GM12878 (cell line): ENCODE data around the gene CD3G. TPM values are rescaled to one million over a fixed set of nuclear protein-coding genes. Genes with fewer than 3 reads are reported as not detected.

Experiments
- BACH1 ChIP-seq: fragments of 450-650 bp; IDR thresholded peaks from 2 replicates; pipeline ENCODE4 v1.6.1; 2017; ENCODE audit warnings: mild to moderate bottlenecking, borderline replicate concordance
- BHLHE40 ChIP-seq, 2 experiments: fragments of 450-650 bp in 1 of 2; IDR thresholded peaks; 2 replicates each; pipeline ENCODE4 v1.6.1; 2011 to 2017; ENCODE audit warnings: low read depth in 2 of 2, borderline replicate concordance in 1 of 2, improper control_type of control experiment in 1 of 2, low read length in 1 of 2, mild to moderate bottlenecking in 1 of 2
- CREM ChIP-seq: IDR thresholded peaks from 2 replicates; pipeline ENCODE4 v1.6.1; 2014; ENCODE audit warnings: antibody characterized with exemption, low read depth
- EED ChIP-seq: sonication (generic); IDR thresholded peaks from 2 replicates; pipeline ENCODE4 v1.6.1; 2016; ENCODE audit warnings: antibody characterized with exemption, low read depth
- HDGF ChIP-seq: fragments of 450-650 bp; IDR thresholded peaks from 2 replicates; pipeline ENCODE4 v1.6.1; 2016; ENCODE audit warnings: antibody characterized with exemption
- JUNB ChIP-seq: IDR thresholded peaks from 2 replicates; pipeline ENCODE4 v1.6.1; 2016; ENCODE audit warnings: antibody characterized with exemption, mild to moderate bottlenecking
- KLF5 ChIP-seq: fragments of 450-650 bp; IDR thresholded peaks from 2 replicates; pipeline ENCODE4 v1.6.1; 2014; ENCODE audit warnings: mild to moderate bottlenecking; ENCODE audit not compliant: partially characterized antibody
- NBN ChIP-seq: fragments of 450-650 bp; IDR thresholded peaks from 2 replicates; pipeline ENCODE4 v1.6.1; 2016
- NFXL1 ChIP-seq: fragments of 450-650 bp; IDR thresholded peaks from 2 replicates; pipeline ENCODE4 v1.6.1; 2017; ENCODE audit warnings: antibody characterized with exemption, mild to moderate bottlenecking, borderline replicate concordance
- NR2C2 ChIP-seq: IDR thresholded peaks from 2 replicates; pipeline ENCODE4 v1.6.1; 2011; ENCODE audit warnings: borderline replicate concordance, low read depth; ENCODE audit not compliant: control insufficient read depth, insufficient read length
- PAX5 ChIP-seq: IDR thresholded peaks from 2 replicates; pipeline ENCODE4 v1.6.1; 2011; ENCODE audit warnings: low read depth, low read length, borderline replicate concordance
- PML ChIP-seq: IDR thresholded peaks from 2 replicates; pipeline ENCODE4 v1.6.1; 2012; ENCODE audit warnings: low read length, inconsistent platforms
- RCOR1 ChIP-seq: conservative IDR thresholded peaks from 2 replicates; pipeline ENCODE4 v1.6.1; 2012; ENCODE audit warnings: low read depth, low read length, improper control_type of control experiment
- RUNX3 ChIP-seq: IDR thresholded peaks from 2 replicates; pipeline ENCODE4 v1.6.1; 2012; ENCODE audit warnings: low read length, inconsistent platforms
- SRF ChIP-seq, 2 experiments: IDR thresholded peaks; 2 replicates each; pipeline ENCODE4 v1.6.1; 2011; ENCODE audit warnings: low read depth in 2 of 2, low read length in 2 of 2, mild to moderate bottlenecking in 1 of 2, moderate library complexity in 1 of 2
- STAT3 ChIP-seq: IDR thresholded peaks from 2 replicates; pipeline ENCODE4 v1.6.1; 2011; ENCODE audit warnings: low read depth, low read length, improper control_type of control experiment
- SUZ12 ChIP-seq: fragments of 200-600 bp; sonication (generic); IDR thresholded peaks from one replicate; pipeline ENCODE4 v1.6.1; 2018; ENCODE audit warnings: antibody characterized with exemption, mild to moderate bottlenecking; ENCODE audit not compliant: unreplicated experiment
- ZBED1 ChIP-seq: IDR thresholded peaks from 2 replicates; pipeline ENCODE4 v1.6.1; 2016; ENCODE audit warnings: borderline replicate concordance
- polyA plus RNA-seq, 11 experiments: library from polyadenylated mRNA; depleted of rRNA in 4 of 11; unstranded in 6 of 11; stranded (reverse) in 5 of 11; fragments of >200 nt; fragmentation: Nextera tagmentation in 4 of 11; fragmentation: Illumina TruSeq in 1 of 11; extraction: Ambion mirVana in 4 of 11; extraction: Trizol in 1 of 11; gene quantifications; 1 replicate in 1 of 11; 2 replicates in 10 of 11; pipeline versions ENCODE4 v1.2.1 to v1.2.3, GENCODE V29; 2011 to 2016; ENCODE audit warnings: inconsistent platforms in 2 of 11, missing spikeins in 2 of 11, low read depth in 1 of 11
- total RNA-seq, 4 experiments: library from RNA; depleted of rRNA in 3 of 4; stranded (reverse); fragments of >200 nt in 3 of 4; fragmentation: Illumina TruSeq in 1 of 4; extraction: Trizol in 1 of 4; gene quantifications; 2 replicates each; pipeline versions ENCODE4 v1.2.1 to v1.2.3, GENCODE V29; 2013 to 2021
- TF ChIP-seq, protein P1 (sequence below): fragments of 450-650 bp; IDR thresholded peaks from 2 replicates; pipeline ENCODE4 v1.6.1; 2017; ENCODE audit warnings: mild to moderate bottlenecking
- TF ChIP-seq, protein P2 (sequence below): fragments of 450-650 bp; IDR thresholded peaks from 2 replicates; pipeline ENCODE4 v1.6.1; 2017; ENCODE audit warnings: mild to moderate bottlenecking, low read depth, inconsistent platforms; ENCODE audit not compliant: poor library complexity, severe bottlenecking
- TF ChIP-seq, protein P3 (sequence below): IDR thresholded peaks from 2 replicates; pipeline ENCODE4 v1.6.1; 2011; ENCODE audit warnings: low read depth, mild to moderate bottlenecking, low read length, moderate library complexity, borderline replicate concordance; ENCODE audit errors: extremely low read depth
- TF ChIP-seq, protein P4 (sequence below): fragments of 450-650 bp; IDR thresholded peaks from 2 replicates; pipeline ENCODE4 v1.6.1; 2018; ENCODE audit warnings: mild to moderate bottlenecking, low read depth, moderate library complexity; ENCODE audit not compliant: partially characterized antibody

CD3G gene
- total and polyA plus RNA-seq, 10 of the 15 experiments (the other 5 are each of a cell fraction or from before 2014, with no cell fraction given): 0.10 to 0.16 (median 0.13) TPM; not detected in 7

DNA sequence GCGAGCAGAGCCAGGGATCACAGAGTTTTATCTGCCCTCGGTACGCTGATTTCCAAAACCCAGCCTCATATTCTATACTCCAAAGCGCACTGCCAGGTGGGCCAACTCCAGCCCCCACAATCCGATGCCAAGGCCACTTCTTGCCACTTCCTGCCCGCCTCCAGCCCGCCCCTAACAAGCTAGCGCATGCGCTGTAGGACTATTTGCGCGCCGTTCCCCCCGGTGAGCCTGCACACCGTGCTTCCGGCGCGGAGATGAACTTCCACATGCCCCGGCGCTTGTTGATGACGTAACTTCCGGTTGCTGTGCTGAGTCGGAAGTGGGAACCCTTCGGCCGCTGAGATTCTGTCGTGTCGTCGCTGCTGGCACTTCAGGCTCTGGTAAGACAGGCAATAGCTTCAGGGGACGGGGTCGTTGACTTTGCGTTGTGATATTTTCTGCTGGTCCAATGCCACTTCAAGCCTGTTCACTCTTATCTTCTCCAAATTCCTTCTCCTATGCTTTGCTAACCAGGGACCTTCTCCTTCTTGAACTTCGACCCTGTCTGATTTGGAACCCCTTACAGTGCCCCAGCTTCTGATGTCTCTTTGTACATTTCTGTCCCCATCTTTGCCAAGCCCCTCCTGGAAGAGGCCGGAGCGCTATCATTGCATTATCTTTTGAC, 15.3 kb downstream of the CD3G start, which contains the start of gene UBE4A (continued):
- TF ChIP-seq, protein P1, sequence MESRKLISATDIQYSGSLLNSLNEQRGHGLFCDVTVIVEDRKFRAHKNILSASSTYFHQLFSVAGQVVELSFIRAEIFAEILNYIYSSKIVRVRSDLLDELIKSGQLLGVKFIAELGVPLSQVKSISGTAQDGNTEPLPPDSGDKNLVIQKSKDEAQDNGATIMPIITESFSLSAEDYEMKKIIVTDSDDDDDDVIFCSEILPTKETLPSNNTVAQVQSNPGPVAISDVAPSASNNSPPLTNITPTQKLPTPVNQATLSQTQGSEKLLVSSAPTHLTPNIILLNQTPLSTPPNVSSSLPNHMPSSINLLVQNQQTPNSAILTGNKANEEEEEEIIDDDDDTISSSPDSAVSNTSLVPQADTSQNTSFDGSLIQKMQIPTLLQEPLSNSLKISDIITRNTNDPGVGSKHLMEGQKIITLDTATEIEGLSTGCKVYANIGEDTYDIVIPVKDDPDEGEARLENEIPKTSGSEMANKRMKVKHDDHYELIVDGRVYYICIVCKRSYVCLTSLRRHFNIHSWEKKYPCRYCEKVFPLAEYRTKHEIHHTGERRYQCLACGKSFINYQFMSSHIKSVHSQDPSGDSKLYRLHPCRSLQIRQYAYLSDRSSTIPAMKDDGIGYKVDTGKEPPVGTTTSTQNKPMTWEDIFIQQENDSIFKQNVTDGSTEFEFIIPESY: no peak
- no peak for TF ChIP-seq RUNX3
- no peak for TF ChIP-seq HDGF
- TF ChIP-seq ZBED1: no peak
- TF ChIP-seq RCOR1: no peak
- peak; percentile 99 for TF ChIP-seq CREM
- TF ChIP-seq, protein P2, sequence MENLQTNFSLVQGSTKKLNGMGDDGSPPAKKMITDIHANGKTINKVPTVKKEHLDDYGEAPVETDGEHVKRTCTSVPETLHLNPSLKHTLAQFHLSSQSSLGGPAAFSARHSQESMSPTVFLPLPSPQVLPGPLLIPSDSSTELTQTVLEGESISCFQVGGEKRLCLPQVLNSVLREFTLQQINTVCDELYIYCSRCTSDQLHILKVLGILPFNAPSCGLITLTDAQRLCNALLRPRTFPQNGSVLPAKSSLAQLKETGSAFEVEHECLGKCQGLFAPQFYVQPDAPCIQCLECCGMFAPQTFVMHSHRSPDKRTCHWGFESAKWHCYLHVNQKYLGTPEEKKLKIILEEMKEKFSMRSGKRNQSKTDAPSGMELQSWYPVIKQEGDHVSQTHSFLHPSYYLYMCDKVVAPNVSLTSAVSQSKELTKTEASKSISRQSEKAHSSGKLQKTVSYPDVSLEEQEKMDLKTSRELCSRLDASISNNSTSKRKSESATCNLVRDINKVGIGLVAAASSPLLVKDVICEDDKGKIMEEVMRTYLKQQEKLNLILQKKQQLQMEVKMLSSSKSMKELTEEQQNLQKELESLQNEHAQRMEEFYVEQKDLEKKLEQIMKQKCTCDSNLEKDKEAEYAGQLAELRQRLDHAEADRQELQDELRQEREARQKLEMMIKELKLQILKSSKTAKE: peak; percentile 43
- TF ChIP-seq BHLHE40 (IDR thresholded peaks at IDR 0.05; ENCODE audit: borderline replicate concordance in 1 of 2, low read depth in 2 of 2, low read length in 1 of 2): peak; percentile 65 to 70; a peak in 3 of 4 replicates
- TF ChIP-seq STAT3: no peak
- TF ChIP-seq JUNB: no peak
- TF ChIP-seq EED: no peak
- peak; percentile 64; the same call in 1 of the 2 replicates for TF ChIP-seq PAX5
- TF ChIP-seq BACH1: peak; percentile 35; the same call in 1 of the 2 replicates
- peak; percentile 5 to 78; a peak in 3 of 4 replicates for TF ChIP-seq SRF (IDR thresholded peaks at IDR 0.05; ENCODE audit: low read depth in 2 of 2, low read length in 2 of 2)
- no peak for TF ChIP-seq NR2C2
- TF ChIP-seq, protein P3, sequence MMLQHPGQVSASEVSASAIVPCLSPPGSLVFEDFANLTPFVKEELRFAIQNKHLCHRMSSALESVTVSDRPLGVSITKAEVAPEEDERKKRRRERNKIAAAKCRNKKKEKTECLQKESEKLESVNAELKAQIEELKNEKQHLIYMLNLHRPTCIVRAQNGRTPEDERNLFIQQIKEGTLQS: peak; percentile 86; the same call in 1 of the 2 replicates
- peak; percentile 98 for TF ChIP-seq NBN
- TF ChIP-seq PML: peak; percentile 92
- TF ChIP-seq NFXL1: no peak
- no peak for TF ChIP-seq SUZ12
- no peak for TF ChIP-seq KLF5
- TF ChIP-seq, protein P4, sequence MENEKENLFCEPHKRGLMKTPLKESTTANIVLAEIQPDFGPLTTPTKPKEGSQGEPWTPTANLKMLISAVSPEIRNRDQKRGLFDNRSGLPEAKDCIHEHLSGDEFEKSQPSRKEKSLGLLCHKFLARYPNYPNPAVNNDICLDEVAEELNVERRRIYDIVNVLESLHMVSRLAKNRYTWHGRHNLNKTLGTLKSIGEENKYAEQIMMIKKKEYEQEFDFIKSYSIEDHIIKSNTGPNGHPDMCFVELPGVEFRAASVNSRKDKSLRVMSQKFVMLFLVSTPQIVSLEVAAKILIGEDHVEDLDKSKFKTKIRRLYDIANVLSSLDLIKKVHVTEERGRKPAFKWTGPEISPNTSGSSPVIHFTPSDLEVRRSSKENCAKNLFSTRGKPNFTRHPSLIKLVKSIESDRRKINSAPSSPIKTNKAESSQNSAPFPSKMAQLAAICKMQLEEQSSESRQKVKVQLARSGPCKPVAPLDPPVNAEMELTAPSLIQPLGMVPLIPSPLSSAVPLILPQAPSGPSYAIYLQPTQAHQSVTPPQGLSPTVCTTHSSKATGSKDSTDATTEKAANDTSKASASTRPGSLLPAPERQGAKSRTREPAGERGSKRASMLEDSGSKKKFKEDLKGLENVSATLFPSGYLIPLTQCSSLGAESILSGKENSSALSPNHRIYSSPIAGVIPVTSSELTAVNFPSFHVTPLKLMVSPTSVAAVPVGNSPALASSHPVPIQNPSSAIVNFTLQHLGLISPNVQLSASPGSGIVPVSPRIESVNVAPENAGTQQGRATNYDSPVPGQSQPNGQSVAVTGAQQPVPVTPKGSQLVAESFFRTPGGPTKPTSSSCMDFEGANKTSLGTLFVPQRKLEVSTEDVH: peak; percentile 94
